H9 (cell line): Measurements from ENCODE around the gene GPR161. TPM values are rescaled to one million over a fixed set of nuclear protein-coding genes. Genes with fewer than 3 reads are reported as not detected.

Experiments used
- DNase-seq: peaks from one replicate; pipeline ENCODE4 v3.0.0-alpha.2; 2017
- H2AFZ ChIP-seq: one replicate; pipeline ENCODE4 v1.6.1; 2013; ENCODE audit warnings: mild to moderate bottlenecking, low read length, control low read depth, moderate library complexity
- H2AK5ac ChIP-seq: 2 replicates; pipeline ENCODE4 v1.6.1; 2013; ENCODE audit warnings: low read length, control low read depth, mixed read lengths; ENCODE audit not compliant: insufficient read length
- H2BK120ac ChIP-seq: one replicate; pipeline ENCODE4 v1.6.1; 2013; ENCODE audit warnings: low read depth, mild to moderate bottlenecking, low read length, control low read depth, inconsistent platforms; ENCODE audit not compliant: poor library complexity, severe bottlenecking
- H2BK12ac ChIP-seq: 2 replicates; pipeline ENCODE4 v1.6.1; 2013; ENCODE audit warnings: low read length, control low read depth, mixed read lengths, low read depth; ENCODE audit not compliant: insufficient read length
- H2BK15ac ChIP-seq: 2 replicates; pipeline ENCODE4 v1.6.1; 2013; ENCODE audit warnings: low read depth, low read length, control low read depth
- H2BK20ac ChIP-seq: one replicate; pipeline ENCODE4 v1.6.1; 2013; ENCODE audit warnings: low read depth, mild to moderate bottlenecking, low read length, control low read depth, inconsistent platforms; ENCODE audit not compliant: poor library complexity, severe bottlenecking
- H2BK5ac ChIP-seq: 2 replicates; pipeline ENCODE4 v1.6.1; 2013; ENCODE audit warnings: low read length, control low read depth, mixed read lengths; ENCODE audit not compliant: insufficient read length
- H3K14ac ChIP-seq: 2 replicates; pipeline ENCODE4 v1.6.1; 2013; ENCODE audit warnings: low read length, control low read depth; ENCODE audit not compliant: insufficient read depth
- H3K18ac ChIP-seq: 2 replicates; pipeline ENCODE4 v1.6.1; 2013; ENCODE audit warnings: low read depth, mild to moderate bottlenecking, mixed read lengths, low read length, control low read depth; ENCODE audit not compliant: insufficient read length
- H3K23ac ChIP-seq: 2 replicates; pipeline ENCODE4 v1.6.1; 2013; ENCODE audit warnings: low read length, control low read depth, mixed read lengths, low read depth; ENCODE audit not compliant: insufficient read length
- H3K23me2 ChIP-seq: 2 replicates; pipeline ENCODE4 v1.6.1; 2013; ENCODE audit warnings: low read depth, mild to moderate bottlenecking, mixed read lengths, low read length, control low read depth; ENCODE audit not compliant: insufficient read length, poor library complexity, severe bottlenecking
- H3K27ac ChIP-seq: 2 replicates; pipeline ENCODE4 v1.5.1; 2013; ENCODE audit warnings: low read length, control low read depth, mixed read lengths, low read depth; ENCODE audit not compliant: insufficient read length
- H3K27me3 ChIP-seq: 2 replicates; pipeline ENCODE4 v1.6.1; 2013; ENCODE audit warnings: low read length, control low read depth, inconsistent platforms; ENCODE audit not compliant: insufficient read depth
- H3K4ac ChIP-seq: 2 replicates; pipeline ENCODE4 v1.6.1; 2013; ENCODE audit warnings: low read depth, mild to moderate bottlenecking, control low read depth, inconsistent platforms, low read length, moderate library complexity
- H3K4me1 ChIP-seq: 2 replicates; pipeline ENCODE4 v1.6.1; 2013; ENCODE audit warnings: low read length, control low read depth, inconsistent platforms; ENCODE audit not compliant: insufficient read depth
- H3K4me2 ChIP-seq: 2 replicates; pipeline ENCODE4 v1.6.1; 2013; ENCODE audit warnings: low read length, control low read depth, mixed read lengths; ENCODE audit not compliant: insufficient read length, insufficient read depth
- H3K56ac ChIP-seq: 2 replicates; pipeline ENCODE4 v1.6.1; 2013; ENCODE audit warnings: low read depth, mild to moderate bottlenecking, mixed read lengths, low read length, control low read depth; ENCODE audit not compliant: insufficient read length
- H3K79me1 ChIP-seq: 2 replicates; pipeline ENCODE4 v1.6.1; 2013; ENCODE audit warnings: low read depth, mild to moderate bottlenecking, moderate library complexity, low read length, control low read depth, inconsistent platforms; ENCODE audit not compliant: insufficient read depth, poor library complexity, severe bottlenecking
- H3K79me2 ChIP-seq: 2 replicates; pipeline ENCODE4 v1.6.1; 2013; ENCODE audit warnings: low read length, control low read depth, inconsistent platforms; ENCODE audit not compliant: insufficient read depth
- H3K9ac ChIP-seq: 2 replicates; pipeline ENCODE4 v1.6.1; 2013; ENCODE audit warnings: low read length, control low read depth, mixed read lengths; ENCODE audit not compliant: insufficient read length; ENCODE audit errors: extremely low read depth
- H3K9me3 ChIP-seq: one replicate; pipeline ENCODE4 v1.6.1; 2013; ENCODE audit warnings: low read depth, low read length, inconsistent platforms; ENCODE audit not compliant: control insufficient read depth
- H3T11ph ChIP-seq: one replicate; pipeline ENCODE4 v1.6.1; 2013; ENCODE audit warnings: mild to moderate bottlenecking, low read length, control low read depth, inconsistent platforms
- H4K20me1 ChIP-seq: one replicate; pipeline ENCODE4 v1.6.1; 2013; ENCODE audit not compliant: control insufficient read depth, insufficient read length, insufficient read depth
- H4K5ac ChIP-seq: 2 replicates; pipeline ENCODE4 v1.6.1; 2013; ENCODE audit warnings: low read depth, mild to moderate bottlenecking, mixed read lengths, low read length, control low read depth; ENCODE audit not compliant: insufficient read length
- H4K8ac ChIP-seq: replicated peaks from 2 replicates; pipeline ENCODE4 v1.6.1; 2013; ENCODE audit warnings: low read length, control low read depth, mixed read lengths, low read depth; ENCODE audit not compliant: insufficient read length
- H4K91ac ChIP-seq: 2 replicates; pipeline ENCODE4 v1.6.1; 2013; ENCODE audit warnings: low read depth, mild to moderate bottlenecking, moderate library complexity, mixed read lengths, low read length, control low read depth; ENCODE audit not compliant: insufficient read length
- H3K27ac Mint-ChIP-seq, 3 experiments: 2 replicates in 2 of 3; 3 replicates in 1 of 3; pipeline ENCODE4 v1.8.0; 2020 to 2021; ENCODE audit warnings: mixed read lengths in 3 of 3, mild to moderate bottlenecking in 1 of 3, moderate library complexity in 1 of 3
- H3K27me3 Mint-ChIP-seq: 2 replicates; pipeline ENCODE4 v1.8.0; 2021; ENCODE audit warnings: low read depth, mild to moderate bottlenecking, moderate library complexity, mixed read lengths
- H3K36me3 Mint-ChIP-seq, 3 experiments: 2 replicates in 2 of 3; 3 replicates in 1 of 3; pipeline ENCODE4 v1.8.0; 2020 to 2021; ENCODE audit warnings: low read depth in 3 of 3, mixed read lengths in 3 of 3; ENCODE audit not compliant: insufficient read depth in 1 of 3
- H3K4me1 Mint-ChIP-seq, 2 experiments: 2 replicates each; pipeline ENCODE4 v1.8.0; 2020; ENCODE audit warnings: mixed read lengths in 2 of 2
- H3K4me3 Mint-ChIP-seq, 2 experiments: 2 replicates in 1 of 2; 3 replicates in 1 of 2; pipeline ENCODE4 v1.8.0; 2020 to 2021; ENCODE audit warnings: mild to moderate bottlenecking in 2 of 2, mixed read lengths in 2 of 2, moderate library complexity in 1 of 2
- H3K9me3 Mint-ChIP-seq, 2 experiments: 2 replicates in 1 of 2; 3 replicates in 1 of 2; pipeline ENCODE4 v1.8.0; 2020; ENCODE audit warnings: mild to moderate bottlenecking in 2 of 2, mixed read lengths in 2 of 2, moderate library complexity in 1 of 2
- WGBS: extraction: QIAGEN DNeasy Blood & Tissue Kit; methylation state at CpG from one replicate; pipeline ENCODE4 v1.1.7; 2013; ENCODE audit warnings: missing lambda C conversion rate, low lambda C conversion rate, mixed read lengths; ENCODE audit not compliant: insufficient read length; ENCODE audit errors: extremely low coverage; 5-methylcytosine and 5-hydroxymethylcytosine counted together
- total RNA-seq: library from RNA; stranded (reverse); gene quantifications from 2 replicates; pipeline ENCODE4 v1.2.1, GENCODE V29; 2021
- TF ChIP-seq, protein P1 (sequence below): fragments of 200-600 bp; sonication (generic); conservative IDR thresholded peaks from 3 replicates; pipeline ENCODE4 v1.8.0; 2021; ENCODE audit warnings: antibody characterized with exemption, mild to moderate bottlenecking

Gene GPR161
- total RNA-seq, 1 experiment from 2014 or later, result 10.6 TPM

GRCh38 chr1:168064216-168064615 is 72.5 kb downstream of the GPR161 start:
- Histone ChIP-seq H3K9ac (no peak overlapping the region), H2BK12ac (no peak overlapping the region), H3T11ph (no peak overlapping the region), H2AFZ (no peak overlapping the region), H3K79me2 (no peaks in the 10 kb centered on the region), H3K23ac (no peak overlapping the region), H3K4me1 (no peaks in the 10 kb centered on the region), H2BK20ac (no peak overlapping the region), H3K79me1 (no peaks in the 10 kb centered on the region), H4K20me1 (no peaks in the 10 kb centered on the region), H3K9me3 (no peaks in the 10 kb centered on the region), H2AK5ac (no peak overlapping the region), H3K27me3 (no peaks in the 10 kb centered on the region), H2BK5ac (no peak overlapping the region), H4K91ac (no peak overlapping the region), H3K23me2 (no peaks in the 10 kb centered on the region), H3K56ac (no peak overlapping the region), H2BK15ac (no peak overlapping the region), H3K18ac (no peak overlapping the region), H4K8ac (no peak overlapping the region), H3K4me2 (no peak overlapping the region), H3K27ac (no peak overlapping the region), H2BK120ac (no peak overlapping the region), H3K14ac (no peak overlapping the region), H3K4ac (no peak overlapping the region), H4K5ac (no peak overlapping the region)
- Mint-ChIP-seq H3K27me3 (no peaks in the 10 kb centered on the region), H3K9me3 (no peaks in the 10 kb centered on the region), H3K36me3 (peaks cover 0 to 22% (median 22%) of the 10 kb centered on the region in 3 experiments; a peak in 5 of 7 replicates), H3K27ac (no peak overlapping the region), H3K4me3 (no peak overlapping the region), H3K4me1 (no peaks in the 10 kb centered on the region)
- no peak for DNase-seq
- TF ChIP-seq, protein P1, sequence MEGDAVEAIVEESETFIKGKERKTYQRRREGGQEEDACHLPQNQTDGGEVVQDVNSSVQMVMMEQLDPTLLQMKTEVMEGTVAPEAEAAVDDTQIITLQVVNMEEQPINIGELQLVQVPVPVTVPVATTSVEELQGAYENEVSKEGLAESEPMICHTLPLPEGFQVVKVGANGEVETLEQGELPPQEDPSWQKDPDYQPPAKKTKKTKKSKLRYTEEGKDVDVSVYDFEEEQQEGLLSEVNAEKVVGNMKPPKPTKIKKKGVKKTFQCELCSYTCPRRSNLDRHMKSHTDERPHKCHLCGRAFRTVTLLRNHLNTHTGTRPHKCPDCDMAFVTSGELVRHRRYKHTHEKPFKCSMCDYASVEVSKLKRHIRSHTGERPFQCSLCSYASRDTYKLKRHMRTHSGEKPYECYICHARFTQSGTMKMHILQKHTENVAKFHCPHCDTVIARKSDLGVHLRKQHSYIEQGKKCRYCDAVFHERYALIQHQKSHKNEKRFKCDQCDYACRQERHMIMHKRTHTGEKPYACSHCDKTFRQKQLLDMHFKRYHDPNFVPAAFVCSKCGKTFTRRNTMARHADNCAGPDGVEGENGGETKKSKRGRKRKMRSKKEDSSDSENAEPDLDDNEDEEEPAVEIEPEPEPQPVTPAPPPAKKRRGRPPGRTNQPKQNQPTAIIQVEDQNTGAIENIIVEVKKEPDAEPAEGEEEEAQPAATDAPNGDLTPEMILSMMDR, result no peak
- WGBS, result no CpG with 5 or more reads among the region's 1 CpG
